ENCODE data around the gene ERBIN. TPM values are rescaled to one million over a fixed set of nuclear protein-coding genes. Genes with fewer than 3 reads are reported as not detected.

The ERBIN gene
- total and polyA plus RNA-seq, 2 of the 13 experiments (the other 11 are each of a cell fraction or from before 2014, with no cell fraction given) = 14.4 to 41.7 TPM

DNA sequence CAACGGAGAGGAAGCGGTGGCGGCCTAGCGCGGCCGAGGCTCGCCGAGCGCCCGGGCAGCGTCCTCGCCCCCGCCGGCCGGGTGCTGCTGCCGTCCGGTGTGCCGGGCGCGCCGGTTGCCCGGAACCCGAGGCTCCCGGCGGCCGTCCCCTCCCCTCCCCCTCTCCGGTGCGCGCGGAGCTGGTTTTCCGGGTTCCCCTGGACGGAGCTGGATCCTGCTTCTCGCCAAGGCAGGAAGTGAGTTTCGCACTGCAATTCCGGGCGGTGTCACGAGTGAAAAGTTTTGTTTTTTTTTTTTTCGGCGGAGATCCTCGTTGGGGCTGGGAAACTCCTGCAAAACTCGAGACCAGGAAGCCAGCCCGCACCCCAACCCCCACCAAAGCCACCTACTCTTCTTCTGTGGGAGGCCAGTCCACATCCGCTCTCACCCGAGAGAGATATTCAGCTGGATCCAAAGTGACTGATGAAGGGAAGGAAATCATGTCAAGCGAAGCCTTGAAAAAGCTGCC is at the start of gene ERBIN (continued):
- TF ChIP-seq, protein P1, sequence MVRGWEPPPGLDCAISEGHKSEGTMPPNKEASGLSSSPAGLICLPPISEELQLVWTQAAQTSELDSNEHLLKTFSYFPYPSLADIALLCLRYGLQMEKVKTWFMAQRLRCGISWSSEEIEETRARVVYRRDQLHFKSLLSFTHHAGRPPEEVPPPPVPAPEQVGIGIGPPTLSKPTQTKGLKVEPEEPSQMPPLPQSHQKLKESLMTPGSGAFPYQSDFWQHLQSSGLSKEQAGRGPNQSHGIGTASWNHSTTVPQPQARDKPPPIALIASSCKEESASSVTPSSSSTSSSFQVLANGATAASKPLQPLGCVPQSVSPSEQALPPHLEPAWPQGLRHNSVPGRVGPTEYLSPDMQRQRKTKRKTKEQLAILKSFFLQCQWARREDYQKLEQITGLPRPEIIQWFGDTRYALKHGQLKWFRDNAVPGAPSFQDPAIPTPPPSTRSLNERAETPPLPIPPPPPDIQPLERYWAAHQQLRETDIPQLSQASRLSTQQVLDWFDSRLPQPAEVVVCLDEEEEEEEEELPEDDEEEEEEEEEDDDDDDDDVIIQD (CRISPR knock-in tag; IDR thresholded peaks at IDR 0.05; ENCODE audit: low read depth) = no peak
- TF ChIP-seq, protein P2, sequence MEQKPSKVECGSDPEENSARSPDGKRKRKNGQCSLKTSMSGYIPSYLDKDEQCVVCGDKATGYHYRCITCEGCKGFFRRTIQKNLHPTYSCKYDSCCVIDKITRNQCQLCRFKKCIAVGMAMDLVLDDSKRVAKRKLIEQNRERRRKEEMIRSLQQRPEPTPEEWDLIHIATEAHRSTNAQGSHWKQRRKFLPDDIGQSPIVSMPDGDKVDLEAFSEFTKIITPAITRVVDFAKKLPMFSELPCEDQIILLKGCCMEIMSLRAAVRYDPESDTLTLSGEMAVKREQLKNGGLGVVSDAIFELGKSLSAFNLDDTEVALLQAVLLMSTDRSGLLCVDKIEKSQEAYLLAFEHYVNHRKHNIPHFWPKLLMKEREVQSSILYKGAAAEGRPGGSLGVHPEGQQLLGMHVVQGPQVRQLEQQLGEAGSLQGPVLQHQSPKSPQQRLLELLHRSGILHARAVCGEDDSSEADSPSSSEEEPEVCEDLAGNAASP (CRISPR knock-in tag; IDR thresholded peaks at IDR 0.05; ENCODE audit: borderline replicate concordance) = 0 out of 2 replicates have a peak, but pooled peaks have one; percentile 16
- TF ChIP-seq, protein P3, sequence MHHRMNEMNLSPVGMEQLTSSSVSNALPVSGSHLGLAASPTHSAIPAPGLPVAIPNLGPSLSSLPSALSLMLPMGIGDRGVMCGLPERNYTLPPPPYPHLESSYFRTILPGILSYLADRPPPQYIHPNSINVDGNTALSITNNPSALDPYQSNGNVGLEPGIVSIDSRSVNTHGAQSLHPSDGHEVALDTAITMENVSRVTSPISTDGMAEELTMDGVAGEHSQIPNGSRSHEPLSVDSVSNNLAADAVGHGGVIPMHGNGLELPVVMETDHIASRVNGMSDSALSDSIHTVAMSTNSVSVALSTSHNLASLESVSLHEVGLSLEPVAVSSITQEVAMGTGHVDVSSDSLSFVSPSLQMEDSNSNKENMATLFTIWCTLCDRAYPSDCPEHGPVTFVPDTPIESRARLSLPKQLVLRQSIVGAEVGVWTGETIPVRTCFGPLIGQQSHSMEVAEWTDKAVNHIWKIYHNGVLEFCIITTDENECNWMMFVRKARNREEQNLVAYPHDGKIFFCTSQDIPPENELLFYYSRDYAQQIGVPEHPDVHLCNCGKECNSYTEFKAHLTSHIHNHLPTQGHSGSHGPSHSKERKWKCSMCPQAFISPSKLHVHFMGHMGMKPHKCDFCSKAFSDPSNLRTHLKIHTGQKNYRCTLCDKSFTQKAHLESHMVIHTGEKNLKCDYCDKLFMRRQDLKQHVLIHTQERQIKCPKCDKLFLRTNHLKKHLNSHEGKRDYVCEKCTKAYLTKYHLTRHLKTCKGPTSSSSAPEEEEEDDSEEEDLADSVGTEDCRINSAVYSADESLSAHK (CRISPR knock-in tag; IDR thresholded peaks at IDR 0.05; ENCODE audit: borderline replicate concordance) = no peak
- no peak for TF ChIP-seq STAT5B (CRISPR knock-in tag; IDR thresholded peaks at IDR 0.05)
- peak; percentile 46 for TF ChIP-seq SAP130 (CRISPR knock-in tag; IDR thresholded peaks at IDR 0.05; ENCODE audit: low read depth)
- TF ChIP-seq ZMAT3 (CRISPR knock-in tag; conservative IDR thresholded peaks at IDR 0.05) = no peak
- peak; percentile 10; the same call in 1 of the 2 replicates for TF ChIP-seq ZNF547 (CRISPR knock-in tag; IDR thresholded peaks at IDR 0.05)
- TF ChIP-seq RORA (CRISPR knock-in tag; IDR thresholded peaks at IDR 0.05) = no peak
- TF ChIP-seq ETV6 (CRISPR knock-in tag; conservative IDR thresholded peaks at IDR 0.05) = no peak
- TF ChIP-seq SP5 (CRISPR knock-in tag; IDR thresholded peaks at IDR 0.05; ENCODE audit: borderline replicate concordance, low read depth) = no peak
- no peak for TF ChIP-seq NFATC3 (CRISPR knock-in tag; IDR thresholded peaks at IDR 0.05)
- TF ChIP-seq GABPA (IDR thresholded peaks at IDR 0.05; ENCODE audit: low read depth, low read length) = peak; percentile 44; the same call in 1 of the 2 replicates
- peak; percentile 69 for TF ChIP-seq GABPA (CRISPR knock-in tag; IDR thresholded peaks at IDR 0.05; ENCODE audit: low read depth)
- TF ChIP-seq, protein P4, sequence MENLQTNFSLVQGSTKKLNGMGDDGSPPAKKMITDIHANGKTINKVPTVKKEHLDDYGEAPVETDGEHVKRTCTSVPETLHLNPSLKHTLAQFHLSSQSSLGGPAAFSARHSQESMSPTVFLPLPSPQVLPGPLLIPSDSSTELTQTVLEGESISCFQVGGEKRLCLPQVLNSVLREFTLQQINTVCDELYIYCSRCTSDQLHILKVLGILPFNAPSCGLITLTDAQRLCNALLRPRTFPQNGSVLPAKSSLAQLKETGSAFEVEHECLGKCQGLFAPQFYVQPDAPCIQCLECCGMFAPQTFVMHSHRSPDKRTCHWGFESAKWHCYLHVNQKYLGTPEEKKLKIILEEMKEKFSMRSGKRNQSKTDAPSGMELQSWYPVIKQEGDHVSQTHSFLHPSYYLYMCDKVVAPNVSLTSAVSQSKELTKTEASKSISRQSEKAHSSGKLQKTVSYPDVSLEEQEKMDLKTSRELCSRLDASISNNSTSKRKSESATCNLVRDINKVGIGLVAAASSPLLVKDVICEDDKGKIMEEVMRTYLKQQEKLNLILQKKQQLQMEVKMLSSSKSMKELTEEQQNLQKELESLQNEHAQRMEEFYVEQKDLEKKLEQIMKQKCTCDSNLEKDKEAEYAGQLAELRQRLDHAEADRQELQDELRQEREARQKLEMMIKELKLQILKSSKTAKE (CRISPR knock-in tag; IDR thresholded peaks at IDR 0.05; ENCODE audit: borderline replicate concordance) = no peak
- no peak for TF ChIP-seq TEAD2 (CRISPR knock-in tag; IDR thresholded peaks at IDR 0.05)
- no peak for TF ChIP-seq TP53 (CRISPR knock-in tag; conservative IDR thresholded peaks at IDR 0.05)
- TF ChIP-seq ZNF143 (CRISPR knock-in tag; IDR thresholded peaks at IDR 0.05) = 0 out of 2 replicates have a peak, but pooled peaks have one; percentile 2
- TF ChIP-seq WIZ (CRISPR knock-in tag; IDR thresholded peaks at IDR 0.05) = no peak
- peak; percentile 60; the same call in 1 of the 2 replicates for TF ChIP-seq UBTF (CRISPR knock-in tag; IDR thresholded peaks at IDR 0.05)
- no peak for TF ChIP-seq ELK4 (CRISPR knock-in tag; IDR thresholded peaks at IDR 0.05; ENCODE audit: borderline replicate concordance)

All from HepG2 (cell line).